Osteocyte (in vitro differentiated cells): ENCODE results near the gene UBXN10. TPM values are rescaled to one million over a fixed set of nuclear protein-coding genes. Genes with fewer than 3 reads are reported as not detected.

Experiments used
- DNase-seq: peaks from one replicate; pipeline ENCODE4 v3.0.0; 2021; ENCODE audit warnings: mixed read lengths; ENCODE audit not compliant: unreplicated experiment; ENCODE audit errors: extremely low spot score
- H3K27ac Mint-ChIP-seq: one replicate; pipeline ENCODE4 v1.8.0; 2021; ENCODE audit warnings: mild to moderate bottlenecking, mixed read lengths; ENCODE audit not compliant: unreplicated experiment
- H3K27me3 Mint-ChIP-seq: one replicate; pipeline ENCODE4 v1.8.0; 2021; ENCODE audit warnings: mixed read lengths; ENCODE audit not compliant: unreplicated experiment
- H3K36me3 Mint-ChIP-seq: one replicate; pipeline ENCODE4 v1.8.0; 2021; ENCODE audit warnings: mixed read lengths; ENCODE audit not compliant: unreplicated experiment
- H3K4me1 Mint-ChIP-seq: one replicate; pipeline ENCODE4 v1.8.0; 2021; ENCODE audit warnings: mixed read lengths; ENCODE audit not compliant: unreplicated experiment
- H3K4me3 Mint-ChIP-seq: one replicate; pipeline ENCODE4 v1.8.0; 2021; ENCODE audit warnings: mild to moderate bottlenecking, moderate library complexity, mixed read lengths; ENCODE audit not compliant: unreplicated experiment
- H3K9me3 Mint-ChIP-seq: one replicate; pipeline ENCODE4 v1.8.0; 2021; ENCODE audit warnings: mixed read lengths; ENCODE audit not compliant: unreplicated experiment
- total RNA-seq: library from RNA; stranded (reverse); gene quantifications from 2 replicates; pipeline ENCODE4 v1.2.1, GENCODE V29; 2021
- TF ChIP-seq, protein P1 (sequence below): fragments of 200-600 bp; sonication (generic); IDR thresholded peaks from 2 replicates; pipeline ENCODE4 v1.5.0; 2021; ENCODE audit warnings: antibody characterized with exemption, mild to moderate bottlenecking, moderate library complexity

UBXN10 gene
- total RNA-seq, 1 donor from 2014 or later, result not detected

DNA sequence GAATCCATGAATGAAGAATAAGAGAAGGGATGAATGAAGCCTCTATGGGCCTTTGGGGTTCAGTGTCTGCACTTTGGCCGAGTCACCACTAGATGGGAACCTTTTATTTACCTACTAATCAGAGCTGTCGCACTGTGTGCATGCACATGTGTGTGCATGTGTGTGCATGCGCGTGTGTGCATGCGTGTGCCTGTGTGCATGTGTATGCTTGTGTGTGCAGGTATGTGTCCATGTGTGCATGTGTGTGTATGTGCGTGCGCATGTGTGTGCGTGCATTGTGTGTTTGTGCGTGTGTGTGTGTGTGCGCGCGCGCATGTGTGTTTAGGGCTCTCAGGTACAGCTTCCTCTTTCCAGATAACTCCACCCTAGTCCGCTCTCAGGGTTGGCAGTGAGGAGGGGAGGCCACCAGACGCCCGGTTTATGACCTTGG, 20.4 kb upstream of the UBXN10 start:
- H3K27me3 Mint-ChIP-seq, result peaks cover 7% of the 10 kb centered on the region
- H3K4me3 Mint-ChIP-seq, result no peak overlapping the region
- no peak overlapping the region for H3K27ac Mint-ChIP-seq
- no peak for DNase-seq
- TF ChIP-seq, protein P1, sequence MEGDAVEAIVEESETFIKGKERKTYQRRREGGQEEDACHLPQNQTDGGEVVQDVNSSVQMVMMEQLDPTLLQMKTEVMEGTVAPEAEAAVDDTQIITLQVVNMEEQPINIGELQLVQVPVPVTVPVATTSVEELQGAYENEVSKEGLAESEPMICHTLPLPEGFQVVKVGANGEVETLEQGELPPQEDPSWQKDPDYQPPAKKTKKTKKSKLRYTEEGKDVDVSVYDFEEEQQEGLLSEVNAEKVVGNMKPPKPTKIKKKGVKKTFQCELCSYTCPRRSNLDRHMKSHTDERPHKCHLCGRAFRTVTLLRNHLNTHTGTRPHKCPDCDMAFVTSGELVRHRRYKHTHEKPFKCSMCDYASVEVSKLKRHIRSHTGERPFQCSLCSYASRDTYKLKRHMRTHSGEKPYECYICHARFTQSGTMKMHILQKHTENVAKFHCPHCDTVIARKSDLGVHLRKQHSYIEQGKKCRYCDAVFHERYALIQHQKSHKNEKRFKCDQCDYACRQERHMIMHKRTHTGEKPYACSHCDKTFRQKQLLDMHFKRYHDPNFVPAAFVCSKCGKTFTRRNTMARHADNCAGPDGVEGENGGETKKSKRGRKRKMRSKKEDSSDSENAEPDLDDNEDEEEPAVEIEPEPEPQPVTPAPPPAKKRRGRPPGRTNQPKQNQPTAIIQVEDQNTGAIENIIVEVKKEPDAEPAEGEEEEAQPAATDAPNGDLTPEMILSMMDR, result peak; percentile 15
- H3K9me3 Mint-ChIP-seq, result peaks cover 5% of the 10 kb centered on the region
- no peaks in the 10 kb centered on the region for H3K36me3 Mint-ChIP-seq
- no peaks in the 10 kb centered on the region for H3K4me1 Mint-ChIP-seq

DNA sequence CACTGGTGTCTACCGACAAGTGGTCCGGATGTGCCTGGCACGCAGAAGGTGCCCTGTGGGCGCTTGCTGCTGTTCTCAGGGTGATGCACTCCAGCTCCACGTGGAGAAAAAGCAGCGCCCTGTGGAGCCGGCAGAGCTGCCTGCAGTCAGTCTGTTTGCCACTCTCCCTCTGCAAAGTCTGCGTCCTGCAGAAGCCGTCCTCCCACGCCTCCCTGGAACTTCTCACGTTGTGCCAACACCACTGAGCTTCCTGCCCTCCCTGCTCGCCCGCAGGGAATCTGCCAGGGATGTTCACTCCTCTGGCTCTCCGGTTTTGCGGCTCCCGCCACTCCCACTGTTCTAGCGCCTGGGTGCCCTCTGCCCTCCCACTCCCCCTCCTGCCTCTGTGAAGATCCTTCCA, 19.8 kb upstream of the UBXN10 start:
- no peak for DNase-seq
- TF ChIP-seq, protein P1, result no peak
- Mint-ChIP-seq H3K27me3 (peaks cover 7% of the 10 kb centered on the region), H3K4me1 (no peaks in the 10 kb centered on the region), H3K36me3 (no peaks in the 10 kb centered on the region), H3K27ac (no peak overlapping the region), H3K4me3 (no peak overlapping the region), H3K9me3 (peaks cover 5% of the 10 kb centered on the region)

GRCh38 chr1:20167126-20167525, 18.8 kb upstream of the UBXN10 start:
- Mint-ChIP-seq H3K4me3 (no peak overlapping the region), H3K36me3 (no peaks in the 10 kb centered on the region), H3K4me1 (no peaks in the 10 kb centered on the region), H3K27me3 (peaks cover 7% of the 10 kb centered on the region), H3K9me3 (peaks cover 5% of the 10 kb centered on the region), H3K27ac (no peak overlapping the region)
- TF ChIP-seq, protein P1, result no peak
- no peak for DNase-seq

DNA sequence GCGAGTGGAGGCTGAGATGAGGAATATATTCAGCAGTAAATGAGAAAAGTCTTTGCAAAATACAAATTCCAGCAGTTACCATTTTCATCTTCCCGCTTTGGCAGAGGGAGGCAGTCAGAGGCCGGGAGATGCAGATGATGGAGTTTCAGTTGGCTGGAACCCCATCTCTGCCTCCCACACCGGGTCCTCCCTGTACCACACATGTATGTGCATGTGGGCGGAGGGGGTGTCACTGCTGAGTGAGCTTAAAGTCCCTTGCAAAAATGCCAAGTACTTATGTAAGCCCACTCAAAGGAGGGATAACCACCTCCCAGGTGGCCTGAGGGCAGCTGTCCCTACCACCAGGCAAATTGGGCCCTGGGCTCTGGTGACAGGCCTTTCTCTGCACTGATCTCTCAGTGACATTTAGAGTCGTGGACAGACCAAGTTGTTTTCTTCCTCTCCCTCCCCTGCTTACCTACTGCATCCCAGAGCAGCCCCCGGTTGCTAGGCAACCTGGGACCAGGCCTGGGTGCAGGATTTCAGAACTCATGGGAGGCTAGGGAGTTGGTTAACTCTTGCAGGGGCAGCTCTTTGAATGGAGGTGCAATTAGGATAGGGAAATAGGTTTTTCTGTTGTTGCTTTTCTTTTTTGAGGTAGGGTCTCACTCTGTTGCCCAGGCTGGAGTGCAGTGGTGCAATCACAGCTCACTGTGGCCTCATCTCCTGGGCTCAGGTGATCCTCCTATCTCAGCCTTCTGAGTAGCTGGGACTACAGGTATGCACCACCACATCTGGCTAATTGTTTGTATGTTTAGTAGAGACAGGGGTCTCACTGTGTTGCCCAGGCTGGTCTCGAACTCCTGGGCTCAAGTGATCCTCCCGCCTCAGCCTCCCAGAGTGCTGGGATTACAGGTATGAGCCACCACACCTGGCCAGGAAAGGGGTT, 17.1 kb upstream of the UBXN10 start:
- Mint-ChIP-seq H3K36me3 (no peaks in the 10 kb centered on the region), H3K9me3 (no peaks in the 10 kb centered on the region), H3K4me3 (no peak overlapping the region), H3K27me3 (peaks cover 7% of the 10 kb centered on the region), H3K4me1 (no peaks in the 10 kb centered on the region), H3K27ac (no peak overlapping the region)
- DNase-seq, result no peak
- TF ChIP-seq, protein P1, result no peak

- no peaks in the 10 kb centered on the region for H3K36me3 Mint-ChIP-seq
- DNase-seq, result no peak
- H3K9me3 Mint-ChIP-seq, result no peaks in the 10 kb centered on the region
- H3K27ac Mint-ChIP-seq, result no peak overlapping the region
- H3K4me3 Mint-ChIP-seq, result no peak overlapping the region
- H3K27me3 Mint-ChIP-seq, result peaks cover 7% of the 10 kb centered on the region
- no peaks in the 10 kb centered on the region for H3K4me1 Mint-ChIP-seq
- TF ChIP-seq, protein P1, result no peak
These were observed 16.0 kb upstream of the UBXN10 start for GRCh38 chr1:20169932-20170331.
